ENCODE results near the gene CCDC169.
A peak's percentile ranks its signal among the peaks of the same experiment; 100 is the strongest.

CCDC169 gene

DNA sequence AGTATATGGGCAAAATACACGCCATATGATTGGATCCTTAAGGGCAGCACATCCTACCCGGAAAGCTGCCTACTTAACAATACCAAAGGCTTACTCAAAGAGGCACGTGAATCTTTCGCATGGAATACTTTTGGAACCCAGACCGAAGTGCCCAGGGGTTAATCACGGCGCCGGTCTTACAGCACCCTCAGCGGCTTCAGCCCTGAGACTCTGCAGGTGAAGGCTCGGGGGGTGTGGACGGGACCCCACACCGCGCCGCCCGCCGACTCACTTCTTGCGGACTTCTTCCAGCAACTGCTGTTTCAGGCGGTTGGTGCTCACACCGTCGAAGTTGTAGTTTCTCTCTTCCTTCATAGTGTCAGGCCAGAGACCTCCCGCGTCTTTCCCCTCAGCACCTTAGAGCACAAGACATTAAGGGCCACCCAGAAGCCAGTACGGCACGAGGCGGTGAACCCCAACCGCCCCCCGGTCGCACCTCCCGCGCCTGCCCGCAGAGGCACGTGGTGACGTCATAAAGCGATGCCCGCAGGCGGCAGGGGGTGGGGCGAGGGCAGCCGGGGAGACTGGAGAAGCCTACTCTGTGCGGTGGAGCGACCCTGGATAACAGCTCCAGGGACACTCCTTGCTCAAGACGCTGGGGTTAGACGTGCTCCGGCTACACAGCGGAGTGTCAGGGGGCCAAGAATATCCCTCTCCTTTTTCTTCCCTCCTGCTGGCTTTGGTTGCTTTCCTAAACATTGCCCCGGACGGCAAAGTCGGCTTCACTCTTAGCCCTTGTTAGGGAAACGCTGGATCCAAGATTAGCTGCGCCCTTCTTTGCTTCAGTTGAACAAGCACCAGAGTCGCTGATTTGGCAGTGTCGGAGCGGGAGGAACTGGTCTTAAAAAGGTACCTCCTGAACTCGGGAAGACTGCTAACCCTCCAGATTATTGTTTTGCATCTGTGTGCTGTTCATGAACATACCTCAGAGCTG, at the start of gene CCDC169:
CCDC169 (minus strand) TSS at position 449 of the 973 bp plus-strand sequence; CDS start at position 354, 95 bp downstream.
- H3K9ac ChIP-seq (ENCODE audit: low read length): peak within 1 kb of the TSS; percentile 58
- peak within 1 kb of the TSS; percentile 23 for H3K4me3 ChIP-seq (ENCODE audit: low read length)
- H3K36me3 ChIP-seq (ENCODE audit: control insufficient read depth, insufficient read depth, low read length): no peaks in the 10 kb centered on the region
- H3K4me1 ChIP-seq (ENCODE audit: control insufficient read depth, insufficient read depth, low read length): no peaks in the 10 kb centered on the region
- H3K9me3 ChIP-seq (ENCODE audit: control insufficient read depth, low read length): no peaks in the 10 kb centered on the region
- peaks cover 4% of the 10 kb centered on the region for H3K27me3 ChIP-seq (ENCODE audit: control insufficient read depth, insufficient read depth, low read length)

GRCh38 chr13:36346222-36347083, 48.8 kb upstream of the CCDC169 start, which contains the start of gene SPART:
Gene SPART, minus strand, starts transcription at chr13:36346394. Its CDS starts 10,564 bp downstream, at chr13:36335830.
- Histone ChIP-seq H3K9ac (ENCODE audit: low read length) (peak within 1 kb of the TSS; percentile 94), H3K27me3 (ENCODE audit: control insufficient read depth, insufficient read depth, low read length) (no peaks in the 10 kb centered on the region), H3K4me3 (ENCODE audit: low read length) (peak within 1 kb of the TSS; percentile 95), H3K4me1 (ENCODE audit: control insufficient read depth, insufficient read depth, low read length) (no peaks in the 10 kb centered on the region), H3K9me3 (ENCODE audit: control insufficient read depth, low read length) (no peaks in the 10 kb centered on the region), H3K36me3 (ENCODE audit: control insufficient read depth, insufficient read depth, low read length) (no peaks in the 10 kb centered on the region)

GRCh38 chr13:36345438-36346221, 48.0 kb upstream of the CCDC169 start:
- Histone ChIP-seq H3K4me1 (ENCODE audit: control insufficient read depth, insufficient read depth, low read length) (no peaks in the 10 kb centered on the region), H3K4me3 (ENCODE audit: low read length) (peak overlapping the region; percentile 95), H3K27me3 (ENCODE audit: control insufficient read depth, insufficient read depth, low read length) (no peaks in the 10 kb centered on the region), H3K9ac (ENCODE audit: low read length) (peak overlapping the region; percentile 94), H3K36me3 (ENCODE audit: control insufficient read depth, insufficient read depth, low read length) (no peaks in the 10 kb centered on the region), H3K9me3 (ENCODE audit: control insufficient read depth, low read length) (no peaks in the 10 kb centered on the region)

DNA sequence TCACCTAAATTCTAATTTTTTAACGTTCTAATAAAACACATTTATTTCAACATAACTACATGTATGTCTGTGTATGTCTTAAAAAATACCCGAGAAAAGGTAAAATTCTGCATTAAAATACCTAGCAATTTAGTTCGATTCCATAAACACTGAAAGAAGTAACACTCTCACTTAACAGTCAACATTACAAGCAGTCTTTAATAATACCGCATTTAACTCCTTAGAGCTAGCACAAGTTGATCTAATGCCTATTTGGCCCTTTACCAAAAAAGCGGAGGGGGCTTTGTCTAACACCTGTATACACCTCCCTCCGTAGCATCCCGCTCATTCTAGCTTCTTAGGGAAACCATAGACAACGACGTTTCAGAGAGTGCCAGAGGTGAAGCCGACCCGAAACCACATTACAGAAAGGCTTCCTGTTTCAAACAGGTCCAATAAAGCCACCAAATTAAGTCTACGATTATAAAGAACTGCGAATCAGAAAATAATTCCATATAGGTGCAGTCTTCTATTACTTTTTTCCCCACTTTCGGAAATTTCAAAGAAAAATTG, 47.3 kb upstream of the CCDC169 start:
- H3K36me3 ChIP-seq (ENCODE audit: control insufficient read depth, insufficient read depth, low read length): no peaks in the 10 kb centered on the region
- no peaks in the 10 kb centered on the region for H3K9me3 ChIP-seq (ENCODE audit: control insufficient read depth, low read length)
- no peaks in the 10 kb centered on the region for H3K4me1 ChIP-seq (ENCODE audit: control insufficient read depth, insufficient read depth, low read length)
- no peaks in the 10 kb centered on the region for H3K27me3 ChIP-seq (ENCODE audit: control insufficient read depth, insufficient read depth, low read length)
- peak overlapping the region; percentile 95 for H3K4me3 ChIP-seq (ENCODE audit: low read length)
- H3K9ac ChIP-seq (ENCODE audit: low read length): peak overlapping the region; percentile 94

- no peak overlapping the region for H3K4me3 ChIP-seq (ENCODE audit: low read length)
- H3K4me1 ChIP-seq (ENCODE audit: control insufficient read depth, insufficient read depth, low read length): no peaks in the 10 kb centered on the region
- no peak overlapping the region for H3K9ac ChIP-seq (ENCODE audit: low read length)
Observed at GRCh38 chr13:36344173-36344572, 46.6 kb upstream of the CCDC169 start.

DNA sequence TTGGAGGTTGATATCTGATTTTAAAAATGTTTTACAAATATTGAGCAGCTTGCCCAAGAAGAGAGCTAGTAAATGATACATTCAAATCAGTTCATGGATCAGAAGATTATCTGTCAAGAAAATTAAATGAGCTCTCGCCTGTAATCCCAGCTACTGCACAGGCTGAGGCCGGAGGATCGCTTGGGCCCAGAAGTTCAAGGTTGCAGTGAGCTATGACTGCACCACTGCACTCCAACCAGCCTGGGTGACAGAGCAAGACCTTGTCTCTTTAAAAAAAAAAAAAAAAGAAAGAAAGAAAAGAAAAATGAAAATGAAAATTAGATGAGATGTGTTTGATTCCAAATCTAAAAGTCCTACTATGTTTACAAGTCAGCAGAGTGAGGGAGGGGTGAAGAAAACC, 46.2 kb upstream of the CCDC169 start:
- no peaks in the 10 kb centered on the region for H3K9me3 ChIP-seq (ENCODE audit: control insufficient read depth, low read length)
- H3K4me3 ChIP-seq (ENCODE audit: low read length): no peak overlapping the region
- no peaks in the 10 kb centered on the region for H3K27me3 ChIP-seq (ENCODE audit: control insufficient read depth, insufficient read depth, low read length)
- no peaks in the 10 kb centered on the region for H3K4me1 ChIP-seq (ENCODE audit: control insufficient read depth, insufficient read depth, low read length)
- H3K36me3 ChIP-seq (ENCODE audit: control insufficient read depth, insufficient read depth, low read length): no peaks in the 10 kb centered on the region
- H3K9ac ChIP-seq (ENCODE audit: low read length): no peak overlapping the region

More at GRCh38 chr13:36344173-36344572, 46.6 kb upstream of the CCDC169 start:
- Histone ChIP-seq H3K36me3 (ENCODE audit: control insufficient read depth, insufficient read depth, low read length) (no peaks in the 10 kb centered on the region), H3K27me3 (ENCODE audit: control insufficient read depth, insufficient read depth, low read length) (no peaks in the 10 kb centered on the region), H3K9me3 (ENCODE audit: control insufficient read depth, low read length) (no peaks in the 10 kb centered on the region)

- Histone ChIP-seq H3K9me3 (ENCODE audit: control insufficient read depth, low read length) (no peaks in the 10 kb centered on the region), H3K4me3 (ENCODE audit: low read length) (no peak overlapping the region), H3K36me3 (ENCODE audit: control insufficient read depth, insufficient read depth, low read length) (no peaks in the 10 kb centered on the region), H3K4me1 (ENCODE audit: control insufficient read depth, insufficient read depth, low read length) (no peaks in the 10 kb centered on the region), H3K27me3 (ENCODE audit: control insufficient read depth, insufficient read depth, low read length) (no peaks in the 10 kb centered on the region), H3K9ac (ENCODE audit: low read length) (no peak overlapping the region)
Observed at GRCh38 chr13:36342715-36343114, 45.1 kb upstream of the CCDC169 start.

DNA sequence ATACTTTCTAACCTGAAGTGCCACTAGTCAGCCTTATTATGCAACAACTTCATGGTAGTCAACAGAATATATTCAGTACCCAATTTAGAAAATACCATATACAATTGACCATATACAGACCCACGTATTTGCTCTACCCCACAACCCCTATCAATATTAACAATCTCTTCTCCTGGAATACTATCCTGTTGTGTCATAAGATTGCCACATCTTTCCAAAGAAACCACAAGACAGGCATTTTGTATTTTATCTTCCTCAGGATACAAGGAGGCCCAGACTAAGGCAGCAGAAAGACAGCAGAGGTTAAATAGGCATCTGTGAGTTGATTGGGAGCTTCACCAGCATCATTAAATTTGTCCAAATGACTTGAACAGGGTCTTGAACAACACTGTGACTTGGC, 44.1 kb upstream of the CCDC169 start:
- Histone ChIP-seq H3K9me3 (ENCODE audit: control insufficient read depth, low read length) (no peaks in the 10 kb centered on the region), H3K9ac (ENCODE audit: low read length) (no peak overlapping the region), H3K36me3 (ENCODE audit: control insufficient read depth, insufficient read depth, low read length) (no peaks in the 10 kb centered on the region), H3K27me3 (ENCODE audit: control insufficient read depth, insufficient read depth, low read length) (no peaks in the 10 kb centered on the region), H3K4me3 (ENCODE audit: low read length) (no peak overlapping the region), H3K4me1 (ENCODE audit: control insufficient read depth, insufficient read depth, low read length) (no peaks in the 10 kb centered on the region)

DNA sequence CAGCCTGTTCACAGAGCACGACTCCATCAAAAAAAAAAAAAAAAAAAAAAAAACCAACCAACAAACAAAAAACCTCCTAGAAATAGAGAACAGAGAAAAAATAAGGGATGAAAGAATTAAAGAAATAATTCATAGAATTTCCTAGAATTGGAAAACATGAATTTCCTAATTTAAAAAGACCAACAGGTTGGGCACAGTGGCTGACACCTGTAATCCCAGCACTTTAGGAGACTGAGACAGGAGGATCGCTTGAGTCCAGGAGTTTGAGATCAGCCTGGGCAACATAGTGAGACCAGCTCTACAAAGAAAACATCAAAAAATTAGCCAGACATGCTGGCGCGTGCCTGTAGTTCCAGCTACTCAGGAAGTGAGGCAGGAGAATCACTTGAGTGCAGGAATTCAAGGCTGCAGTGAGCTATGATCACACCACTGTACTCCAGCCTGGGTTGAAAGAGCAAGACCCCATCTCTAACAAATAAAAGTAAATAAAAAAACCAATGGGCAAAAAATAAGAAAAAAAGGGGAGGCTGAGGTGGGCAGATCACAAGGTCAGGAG, 42.1 kb upstream of the CCDC169 start:
- no peaks in the 10 kb centered on the region for H3K4me1 ChIP-seq (ENCODE audit: control insufficient read depth, insufficient read depth, low read length)
- no peaks in the 10 kb centered on the region for H3K36me3 ChIP-seq (ENCODE audit: control insufficient read depth, insufficient read depth, low read length)
- H3K9me3 ChIP-seq (ENCODE audit: control insufficient read depth, low read length): no peaks in the 10 kb centered on the region
- no peaks in the 10 kb centered on the region for H3K27me3 ChIP-seq (ENCODE audit: control insufficient read depth, insufficient read depth, low read length)
- no peak overlapping the region for H3K4me3 ChIP-seq (ENCODE audit: low read length)
- no peak overlapping the region for H3K9ac ChIP-seq (ENCODE audit: low read length)

DNA sequence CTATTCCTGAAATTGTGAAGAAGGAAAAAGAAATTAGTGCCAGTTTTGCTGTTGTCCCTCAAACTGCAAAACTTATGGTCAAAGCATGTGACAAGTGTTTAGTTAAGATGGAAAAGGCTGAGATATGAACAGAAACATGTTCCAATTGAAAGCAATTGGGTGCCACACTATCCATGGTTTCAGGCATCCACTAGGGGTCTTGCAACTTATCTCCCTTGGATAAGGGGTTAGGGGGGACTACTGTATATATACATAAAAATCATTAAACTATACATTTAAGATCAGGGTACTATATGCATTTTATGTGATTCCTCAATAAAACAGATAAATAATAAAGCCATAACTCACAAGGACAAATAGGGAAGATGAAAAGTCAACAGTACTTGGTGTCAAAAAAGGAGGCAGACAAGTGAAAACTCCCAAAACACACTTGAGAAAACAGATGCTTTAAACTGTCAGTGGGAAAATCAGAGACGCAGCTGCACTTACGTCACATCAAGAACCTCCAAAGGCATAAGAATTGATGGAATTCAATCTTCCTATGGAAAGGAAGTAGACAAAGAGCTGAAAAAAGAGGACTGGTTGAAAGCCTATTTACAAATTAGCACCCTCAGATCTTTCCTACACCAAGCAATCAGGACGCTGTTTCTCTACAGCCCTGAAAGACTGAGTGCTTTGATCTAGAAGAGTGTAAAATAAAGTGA, 40.5 kb upstream of the CCDC169 start:
- Histone ChIP-seq H3K36me3 (ENCODE audit: control insufficient read depth, insufficient read depth, low read length) (no peaks in the 10 kb centered on the region), H3K9ac (ENCODE audit: low read length) (no peak overlapping the region), H3K9me3 (ENCODE audit: control insufficient read depth, low read length) (no peaks in the 10 kb centered on the region), H3K27me3 (ENCODE audit: control insufficient read depth, insufficient read depth, low read length) (no peaks in the 10 kb centered on the region), H3K4me1 (ENCODE audit: control insufficient read depth, insufficient read depth, low read length) (no peaks in the 10 kb centered on the region), H3K4me3 (ENCODE audit: low read length) (no peak overlapping the region)

All from mucosa of stomach (tissue), 1 donor.